Ishikawa (cell line): ENCODE data around the gene SSTR4.

Experiments used
- CEBPB ChIP-seq: IDR thresholded peaks from 2 replicates; pipeline ENCODE4 v1.6.1; 2012
- CREB1 ChIP-seq: IDR thresholded peaks from 2 replicates; pipeline ENCODE4 v1.6.1; 2012; ENCODE audit warnings: low read depth
- EGR1 ChIP-seq: IDR thresholded peaks from 2 replicates; pipeline ENCODE4 v1.6.1; 2012
- EP300 ChIP-seq: IDR thresholded peaks from 2 replicates; pipeline ENCODE4 v1.6.1; 2012; ENCODE audit warnings: borderline replicate concordance
- FOXM1 ChIP-seq: IDR thresholded peaks from 2 replicates; pipeline ENCODE4 v1.6.1; 2012; ENCODE audit warnings: low read depth, borderline replicate concordance
- NFIC ChIP-seq: IDR thresholded peaks from 2 replicates; pipeline ENCODE4 v1.6.1; 2012
- RAD21 ChIP-seq: IDR thresholded peaks from 2 replicates; pipeline ENCODE4 v1.6.1; 2012; ENCODE audit warnings: low read depth
- TAF1 ChIP-seq: IDR thresholded peaks from 2 replicates; pipeline ENCODE4 v1.6.1; 2012; ENCODE audit warnings: low read depth, mild to moderate bottlenecking
- TCF12 ChIP-seq: IDR thresholded peaks from 2 replicates; pipeline ENCODE4 v1.6.1; 2012; ENCODE audit warnings: low read depth
- TEAD4 ChIP-seq: IDR thresholded peaks from 2 replicates; pipeline ENCODE4 v1.6.1; 2012
- YY1 ChIP-seq: IDR thresholded peaks from 2 replicates; pipeline ENCODE4 v1.6.1; 2012; ENCODE audit warnings: low read depth
- ZBTB7A ChIP-seq: IDR thresholded peaks from 2 replicates; pipeline ENCODE4 v1.6.1; 2012; ENCODE audit warnings: low read depth
- TF ChIP-seq, protein P1 (sequence below): IDR thresholded peaks from 2 replicates; pipeline ENCODE4 v1.6.1; 2012; ENCODE audit warnings: low read depth, mild to moderate bottlenecking
- TF ChIP-seq, protein P2 (sequence below): IDR thresholded peaks from 2 replicates; pipeline ENCODE4 v1.6.1; 2012
- TF ChIP-seq, protein P3 (sequence below): IDR thresholded peaks from 2 replicates; pipeline ENCODE4 v1.6.1; 2012

The SSTR4 gene

DNA sequence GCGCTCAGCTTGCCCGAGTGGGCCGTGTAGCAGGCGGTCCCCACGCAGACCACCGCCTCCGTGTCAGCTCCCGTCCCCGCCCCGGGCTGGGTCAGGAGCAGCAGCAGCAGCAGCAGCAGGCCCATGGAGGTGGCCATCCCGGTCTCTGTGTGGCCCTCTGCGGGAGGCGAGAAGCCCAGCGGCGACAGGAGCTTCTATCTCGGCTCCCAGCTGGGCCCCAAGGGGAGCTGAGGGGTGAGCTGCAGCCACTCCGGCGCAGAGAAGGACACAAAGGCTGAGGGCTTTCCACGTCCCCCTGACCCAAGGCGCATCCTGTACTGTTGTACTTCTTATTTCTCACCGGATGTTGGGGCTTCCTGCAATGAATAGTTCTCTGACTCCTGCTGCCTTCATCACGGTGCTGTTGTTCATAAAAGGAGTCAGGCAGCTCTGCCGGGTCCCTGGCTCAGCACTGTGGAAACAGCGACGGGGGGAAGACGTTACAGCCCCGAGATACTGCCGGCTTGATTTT is 51.0 kb downstream of the SSTR4 start, which contains the start of gene CD93:
Gene CD93, minus strand, starts transcription at position 269 of the 511 bp plus-strand sequence. Its CDS starts 132 bp downstream, at position 137.
- TF ChIP-seq, protein P1, sequence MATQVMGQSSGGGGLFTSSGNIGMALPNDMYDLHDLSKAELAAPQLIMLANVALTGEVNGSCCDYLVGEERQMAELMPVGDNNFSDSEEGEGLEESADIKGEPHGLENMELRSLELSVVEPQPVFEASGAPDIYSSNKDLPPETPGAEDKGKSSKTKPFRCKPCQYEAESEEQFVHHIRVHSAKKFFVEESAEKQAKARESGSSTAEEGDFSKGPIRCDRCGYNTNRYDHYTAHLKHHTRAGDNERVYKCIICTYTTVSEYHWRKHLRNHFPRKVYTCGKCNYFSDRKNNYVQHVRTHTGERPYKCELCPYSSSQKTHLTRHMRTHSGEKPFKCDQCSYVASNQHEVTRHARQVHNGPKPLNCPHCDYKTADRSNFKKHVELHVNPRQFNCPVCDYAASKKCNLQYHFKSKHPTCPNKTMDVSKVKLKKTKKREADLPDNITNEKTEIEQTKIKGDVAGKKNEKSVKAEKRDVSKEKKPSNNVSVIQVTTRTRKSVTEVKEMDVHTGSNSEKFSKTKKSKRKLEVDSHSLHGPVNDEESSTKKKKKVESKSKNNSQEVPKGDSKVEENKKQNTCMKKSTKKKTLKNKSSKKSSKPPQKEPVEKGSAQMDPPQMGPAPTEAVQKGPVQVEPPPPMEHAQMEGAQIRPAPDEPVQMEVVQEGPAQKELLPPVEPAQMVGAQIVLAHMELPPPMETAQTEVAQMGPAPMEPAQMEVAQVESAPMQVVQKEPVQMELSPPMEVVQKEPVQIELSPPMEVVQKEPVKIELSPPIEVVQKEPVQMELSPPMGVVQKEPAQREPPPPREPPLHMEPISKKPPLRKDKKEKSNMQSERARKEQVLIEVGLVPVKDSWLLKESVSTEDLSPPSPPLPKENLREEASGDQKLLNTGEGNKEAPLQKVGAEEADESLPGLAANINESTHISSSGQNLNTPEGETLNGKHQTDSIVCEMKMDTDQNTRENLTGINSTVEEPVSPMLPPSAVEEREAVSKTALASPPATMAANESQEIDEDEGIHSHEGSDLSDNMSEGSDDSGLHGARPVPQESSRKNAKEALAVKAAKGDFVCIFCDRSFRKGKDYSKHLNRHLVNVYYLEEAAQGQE: no peak
- TF ChIP-seq TEAD4 (no peak), CEBPB (no peak), TCF12 (no peak)

DNA sequence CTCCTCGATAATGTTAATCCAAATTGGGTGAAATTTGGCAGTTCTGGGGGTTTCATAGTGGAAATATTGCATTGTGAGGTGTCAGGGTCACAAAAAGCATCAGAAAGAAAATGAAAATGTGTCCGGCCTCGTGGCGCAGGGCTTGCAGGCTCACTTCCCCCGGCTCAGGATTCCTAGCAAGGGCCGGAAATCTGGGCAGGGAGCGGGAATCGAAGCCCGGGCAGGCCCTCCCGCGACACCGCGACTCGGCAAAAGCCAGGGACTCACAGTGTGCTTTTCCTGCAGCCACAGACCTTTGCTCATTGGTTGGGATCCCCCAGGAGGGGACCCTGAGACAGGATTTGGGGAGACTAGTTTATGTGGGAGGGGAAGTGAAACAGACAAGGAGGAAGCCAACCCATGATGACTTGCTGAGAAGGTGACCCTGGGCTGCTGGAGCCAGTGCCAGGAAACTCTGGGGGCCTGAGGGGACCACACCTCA is 51.9 kb downstream of the SSTR4 start:
- TF ChIP-seq TAF1 (no peak), NFIC (no peak), TEAD4 (no peak), CREB1 (no peak), CEBPB (no peak), FOXM1 (no peak), YY1 (no peak)
- TF ChIP-seq, protein P2, sequence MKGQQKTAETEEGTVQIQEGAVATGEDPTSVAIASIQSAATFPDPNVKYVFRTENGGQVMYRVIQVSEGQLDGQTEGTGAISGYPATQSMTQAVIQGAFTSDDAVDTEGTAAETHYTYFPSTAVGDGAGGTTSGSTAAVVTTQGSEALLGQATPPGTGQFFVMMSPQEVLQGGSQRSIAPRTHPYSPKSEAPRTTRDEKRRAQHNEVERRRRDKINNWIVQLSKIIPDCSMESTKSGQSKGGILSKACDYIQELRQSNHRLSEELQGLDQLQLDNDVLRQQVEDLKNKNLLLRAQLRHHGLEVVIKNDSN: no peak
- TF ChIP-seq, protein P3, sequence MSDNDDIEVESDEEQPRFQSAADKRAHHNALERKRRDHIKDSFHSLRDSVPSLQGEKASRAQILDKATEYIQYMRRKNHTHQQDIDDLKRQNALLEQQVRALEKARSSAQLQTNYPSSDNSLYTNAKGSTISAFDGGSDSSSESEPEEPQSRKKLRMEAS: no peak
- TF ChIP-seq, protein P1: no peak

DNA sequence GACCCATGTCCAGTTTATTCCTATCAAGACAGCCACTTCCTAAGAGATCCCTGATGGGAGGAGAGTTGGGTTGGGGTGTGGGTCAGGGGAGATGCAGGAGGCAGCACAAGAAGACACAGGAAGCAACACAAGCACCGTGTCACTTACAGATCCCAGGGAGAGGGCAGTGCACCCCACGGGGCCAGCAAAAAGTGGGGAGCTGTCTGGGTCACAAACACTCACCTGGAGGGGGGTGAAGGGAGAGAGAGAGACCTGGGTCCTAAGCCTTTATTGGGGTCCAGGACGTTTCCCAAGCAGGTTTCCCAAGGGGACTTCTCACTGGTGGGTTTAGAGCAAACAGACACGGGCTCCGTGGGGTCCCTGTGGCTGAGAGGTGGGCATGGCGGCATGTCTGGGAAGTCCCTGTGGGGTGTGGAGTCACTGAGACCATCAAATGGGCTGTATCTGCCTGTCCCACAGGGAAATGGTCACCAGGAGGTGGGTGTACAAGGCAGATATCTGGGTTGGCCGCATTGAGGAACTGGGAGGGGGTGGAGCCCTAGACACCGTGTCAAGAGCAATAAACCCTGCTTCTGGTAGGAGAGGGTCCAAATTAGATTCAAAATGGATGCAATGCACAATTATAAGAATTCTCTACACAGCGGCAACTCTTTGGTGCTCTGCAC is 52.6 kb downstream of the SSTR4 start:
- TF ChIP-seq CEBPB: no peak
- TF ChIP-seq, protein P2: no peak
- TF ChIP-seq CREB1: no peak
- no peak for TF ChIP-seq TCF12
- TF ChIP-seq, protein P1: no peak
- TF ChIP-seq, protein P3: no peak
- TF ChIP-seq NFIC: no peak
- no peak for TF ChIP-seq TAF1
- TF ChIP-seq EGR1: no peak
- no peak for TF ChIP-seq TEAD4
- TF ChIP-seq FOXM1: no peak
- TF ChIP-seq EP300: no peak
- no peak for TF ChIP-seq YY1
- no peak for TF ChIP-seq ZBTB7A
- no peak for TF ChIP-seq RAD21
